CD4-positive, alpha-beta T cell treated with Interleukin-4 for 4 hours (primary cell): ENCODE data around the gene SLC4A8.
A peak's percentile ranks its signal among the peaks of the same experiment; 100 is the strongest.

Experiments used
- DNase-seq: peaks from one replicate; pipeline ENCODE4 v3.0.0-alpha.2; 2020

Gene SLC4A8

DNA sequence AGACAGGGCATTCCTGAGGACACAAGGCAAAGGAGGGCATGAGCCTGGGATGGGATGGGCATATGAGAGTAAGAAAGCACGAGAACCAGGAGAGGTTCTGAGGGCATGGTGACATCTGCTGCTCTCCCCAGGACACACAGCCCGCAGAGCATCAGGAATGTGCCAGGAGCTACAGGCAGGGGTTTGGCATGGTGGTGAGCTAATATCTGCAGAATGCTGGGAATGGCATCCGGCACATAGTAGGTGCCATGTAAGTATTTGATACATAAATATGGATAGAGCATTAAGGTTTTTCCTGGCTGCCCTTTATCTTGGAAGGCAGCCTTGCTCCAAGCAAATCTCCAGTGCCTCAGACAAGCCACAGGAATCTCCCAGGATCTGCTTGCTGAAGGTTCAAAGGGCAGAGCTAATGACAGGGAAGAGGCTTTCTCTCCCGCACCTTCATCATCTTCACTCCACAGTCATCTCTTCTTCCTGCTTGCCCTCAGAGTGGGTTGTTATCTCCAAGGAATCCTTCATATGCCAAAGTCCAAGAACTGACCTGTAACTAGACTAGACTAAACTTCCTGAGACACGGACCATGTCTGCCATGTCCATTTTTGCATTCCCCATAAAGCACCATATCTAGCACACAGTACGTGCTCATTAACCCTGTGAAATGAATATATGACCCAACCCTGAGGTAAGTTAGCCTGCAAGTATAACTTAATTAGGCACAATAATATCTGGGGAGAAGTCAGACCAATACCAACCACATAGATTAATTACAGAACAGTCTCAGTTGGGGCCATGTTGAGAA, 104.4 kb downstream of the SLC4A8 start:
- no peak for DNase-seq

DNA sequence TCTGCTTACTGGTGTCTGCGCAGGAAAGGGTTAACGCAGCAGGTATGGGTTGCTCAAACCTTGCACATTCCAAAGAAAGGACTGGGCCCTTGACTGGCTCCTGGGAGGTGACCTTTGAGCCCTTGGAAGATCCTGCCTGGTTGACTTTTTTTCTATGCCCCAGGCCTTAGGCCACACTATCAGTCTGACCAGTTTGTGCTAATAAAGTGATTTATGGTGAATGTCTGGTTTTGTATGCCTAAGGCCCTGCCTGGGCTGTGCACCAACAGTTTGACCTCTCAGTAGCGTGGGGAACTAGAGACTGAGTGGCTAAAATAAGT, 105.0 kb downstream of the SLC4A8 start:
- DNase-seq: no peak

- DNase-seq: no peak
Observed at GRCh38 chr12:51530208-51530607, 105.6 kb downstream of the SLC4A8 start.

DNA sequence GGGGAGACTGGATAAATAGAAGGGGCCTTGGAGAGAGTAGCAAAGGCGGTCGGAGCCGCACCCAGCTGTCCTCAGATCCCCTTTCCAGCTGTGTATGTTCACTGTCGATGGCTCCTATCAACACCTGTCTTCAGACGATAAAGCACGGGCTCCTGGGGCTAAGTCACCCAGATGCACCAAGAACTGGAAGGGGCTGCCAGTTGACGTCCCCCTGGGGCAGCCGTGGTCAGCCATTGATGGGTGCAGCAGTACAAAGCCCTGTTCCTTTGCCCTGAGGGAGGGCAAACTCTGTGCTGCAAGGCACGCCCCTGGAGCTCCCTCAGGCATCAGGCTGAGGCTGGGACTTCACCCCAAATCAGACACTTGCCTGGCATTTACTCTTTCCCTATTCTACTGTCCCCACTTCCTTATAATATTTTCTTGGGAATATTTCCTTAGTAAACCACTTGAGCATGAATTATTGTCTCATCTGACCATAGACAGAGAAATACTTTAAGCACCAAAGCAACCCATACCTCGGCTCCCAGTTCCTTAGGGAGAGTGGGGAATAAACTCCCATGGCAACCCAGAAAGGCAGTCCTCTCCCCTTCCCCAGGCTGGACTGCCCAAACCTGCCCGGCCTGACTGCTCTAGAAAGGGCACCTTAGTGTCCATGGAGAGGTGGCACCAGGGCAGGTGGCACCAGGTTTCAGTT, 106.8 kb downstream of the SLC4A8 start:
- DNase-seq: no peak

DNA sequence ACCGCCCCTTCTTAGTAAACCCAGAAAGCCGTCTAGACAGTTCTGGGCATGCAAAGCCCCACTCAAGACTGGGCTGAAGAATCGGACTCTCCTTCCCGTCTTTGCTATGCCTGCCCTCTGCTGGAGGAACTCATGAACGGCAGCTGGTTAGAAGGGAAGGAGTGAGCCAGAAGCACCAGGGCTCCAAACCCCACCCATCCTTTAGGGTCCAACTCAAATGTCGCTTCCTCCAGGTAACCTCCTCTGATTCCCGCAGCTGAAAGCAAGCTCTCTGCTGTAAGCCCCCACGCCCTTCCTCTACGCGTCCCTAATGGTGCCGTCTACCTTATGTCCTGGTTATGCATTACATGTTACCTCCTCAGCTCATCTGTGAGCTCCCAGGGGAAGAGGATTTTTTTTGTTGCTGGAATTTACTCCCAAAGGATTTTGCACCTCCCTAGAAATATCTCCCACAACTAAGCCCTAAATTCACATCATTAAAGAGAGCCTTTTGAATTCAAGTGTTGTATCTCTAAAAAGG, 107.4 kb downstream of the SLC4A8 start:
- DNase-seq: peak; percentile 73

- no peak for DNase-seq
Observed at GRCh38 chr12:51533799-51534198, 109.2 kb downstream of the SLC4A8 start.

DNA sequence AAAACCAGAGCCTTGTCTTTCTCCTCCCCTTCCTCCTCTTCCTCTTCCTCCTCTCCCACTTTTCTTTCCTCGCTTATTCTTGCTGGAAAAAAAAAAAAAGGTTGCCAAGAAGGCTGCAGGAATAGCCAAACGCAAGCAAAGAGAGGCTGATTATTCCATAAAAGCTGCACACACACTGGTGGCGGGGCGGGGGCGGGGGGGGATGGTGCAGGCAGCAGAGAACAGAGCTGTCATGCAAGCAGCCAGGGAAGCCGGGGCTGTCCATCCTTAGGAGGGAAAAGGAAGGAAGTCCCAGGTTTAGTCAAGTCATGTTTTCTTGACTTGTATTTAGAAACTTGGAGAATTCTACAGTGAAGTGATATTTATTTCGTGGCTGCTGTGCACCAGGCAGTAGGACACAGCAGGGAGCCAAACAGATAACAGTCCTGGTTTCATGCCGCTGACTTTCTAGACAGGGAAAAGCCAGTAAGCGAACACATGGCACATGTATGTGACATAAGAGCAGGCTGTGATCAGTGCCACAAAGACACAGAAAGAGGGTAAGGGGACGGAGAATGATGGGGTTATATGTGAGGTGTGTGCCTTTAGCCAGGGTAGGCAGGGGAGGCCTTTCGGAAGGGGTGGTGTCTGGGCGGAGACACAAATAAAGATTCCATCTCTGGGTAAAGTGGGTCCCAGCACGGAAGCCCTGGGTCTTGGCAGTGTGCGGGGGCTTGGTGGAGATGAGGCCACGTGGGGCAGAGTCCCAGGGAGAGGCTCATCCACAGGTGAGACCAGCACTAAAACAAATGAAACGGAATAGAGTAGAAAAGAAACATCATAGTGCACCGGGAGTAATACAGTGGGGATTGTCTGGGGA, 109.8 kb downstream of the SLC4A8 start:
- no peak for DNase-seq

GRCh38 chr12:51536159-51536558, 111.5 kb downstream of the SLC4A8 start:
- no peak for DNase-seq

DNA sequence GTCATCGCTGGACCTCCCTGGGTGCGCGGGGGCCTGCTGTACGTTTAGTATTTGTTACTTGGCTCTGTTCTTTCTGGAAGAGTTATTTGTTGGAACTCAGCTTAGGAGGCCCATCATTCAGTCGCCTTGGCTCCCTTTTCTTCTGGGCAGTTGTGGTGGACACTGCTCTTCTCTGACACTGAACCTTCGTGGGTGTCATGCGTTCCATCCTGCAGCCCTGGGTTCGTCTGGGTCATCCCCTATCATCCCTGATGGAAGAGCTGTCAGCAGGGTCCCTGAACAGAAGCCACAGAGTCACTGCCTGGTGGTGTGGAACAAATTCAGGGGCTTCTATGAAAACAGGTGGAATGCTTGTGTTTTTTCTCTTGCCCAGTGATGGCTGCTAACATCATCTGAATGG, 113.5 kb downstream of the SLC4A8 start:
- DNase-seq: no peak

- DNase-seq: no peak
Observed at GRCh38 chr12:51538599-51538998, 114.0 kb downstream of the SLC4A8 start.

DNA sequence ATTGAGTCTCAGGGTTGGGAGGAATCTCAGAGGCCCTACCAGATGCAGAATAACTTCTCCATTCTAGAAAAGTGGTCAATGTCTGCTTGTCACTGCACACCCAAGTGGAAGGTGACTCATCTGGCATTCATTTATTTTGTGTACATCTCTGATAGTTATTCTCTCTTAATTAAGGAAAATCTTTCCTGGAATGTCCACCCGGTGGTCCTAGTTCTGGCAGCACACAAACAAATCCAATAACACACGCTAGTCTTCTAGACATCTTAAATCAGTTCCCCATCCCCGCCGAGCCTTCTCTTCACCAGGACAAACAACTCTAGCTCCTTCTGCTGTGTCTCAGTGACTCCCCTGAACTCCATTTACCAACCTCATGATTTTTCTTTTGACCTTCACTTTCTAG, 116.4 kb downstream of the SLC4A8 start:
- DNase-seq: no peak

GRCh38 chr12:51546097-51546496, 121.5 kb downstream of the SLC4A8 start:
- no peak for DNase-seq

GRCh38 chr12:51547606-51548005, 123.0 kb downstream of the SLC4A8 start:
- no peak for DNase-seq

- no peak for DNase-seq
Observed at GRCh38 chr12:51548241-51548640, 123.6 kb downstream of the SLC4A8 start.

GRCh38 chr12:51549637-51550036, 125.0 kb downstream of the SLC4A8 start:
- no peak for DNase-seq
